Endodermal cell (in vitro differentiated cells): Measurements from ENCODE around the gene ASRGL1. TPM values are rescaled to one million over a fixed set of nuclear protein-coding genes. Genes with fewer than 3 reads are reported as not detected.

Experiments
- DNase-seq: peaks from one replicate; pipeline ENCODE4 v3.0.0-alpha.2; 2017
- H3K27ac ChIP-seq: 2 replicates; pipeline ENCODE4 v1.5.1; 2013; ENCODE audit warnings: mild to moderate bottlenecking, low read depth, low read length, moderate library complexity
- H3K27me3 ChIP-seq: 2 replicates; pipeline ENCODE4 v1.6.1; 2013; ENCODE audit warnings: mild to moderate bottlenecking, low read length, moderate library complexity; ENCODE audit not compliant: insufficient read depth, control insufficient read depth, poor library complexity, severe bottlenecking
- H3K36me3 ChIP-seq: 2 replicates; pipeline ENCODE4 v1.7.0; 2013; ENCODE audit warnings: mild to moderate bottlenecking, low read length, moderate library complexity; ENCODE audit not compliant: control insufficient read depth, insufficient read depth
- H3K4me1 ChIP-seq: one replicate; pipeline ENCODE4 v1.7.0; 2013; ENCODE audit warnings: low read length; ENCODE audit not compliant: control insufficient read depth, insufficient read depth
- H3K4me3 ChIP-seq: 2 replicates; pipeline ENCODE4 v1.5.1; 2013; ENCODE audit warnings: mild to moderate bottlenecking, low read length, moderate library complexity
- H3K9ac ChIP-seq: 2 replicates; pipeline ENCODE4 v1.6.1; 2013; ENCODE audit warnings: mild to moderate bottlenecking, low read length, moderate library complexity; ENCODE audit not compliant: poor library complexity, severe bottlenecking; ENCODE audit errors: extremely low read depth
- H3K9me3 ChIP-seq: 2 replicates; pipeline ENCODE4 v1.6.1; 2013; ENCODE audit warnings: mild to moderate bottlenecking, low read length, moderate library complexity; ENCODE audit not compliant: control insufficient read depth
- H3K27ac Mint-ChIP-seq: 2 replicates; pipeline ENCODE4 v1.8.0; 2020; ENCODE audit warnings: mixed read lengths
- H3K27me3 Mint-ChIP-seq: 2 replicates; pipeline ENCODE4 v1.8.0; 2021; ENCODE audit warnings: mild to moderate bottlenecking, mixed read lengths; ENCODE audit not compliant: insufficient read depth
- H3K36me3 Mint-ChIP-seq: 2 replicates; pipeline ENCODE4 v1.8.0; 2020; ENCODE audit warnings: low read depth, mixed read lengths
- H3K4me1 Mint-ChIP-seq: 2 replicates; pipeline ENCODE4 v1.8.0; 2020; ENCODE audit warnings: mixed read lengths
- H3K4me3 Mint-ChIP-seq: 2 replicates; pipeline ENCODE4 v1.8.0; 2020; ENCODE audit warnings: mild to moderate bottlenecking, moderate library complexity, mixed read lengths
- H3K9me3 Mint-ChIP-seq: 2 replicates; pipeline ENCODE4 v1.8.0; 2020; ENCODE audit warnings: mild to moderate bottlenecking, mixed read lengths
- WGBS, 2 experiments: methylation state at CpG; one replicate each; pipeline versions ENCODE4 v1.1.5 to v1.1.7; 2013; ENCODE audit warnings: missing lambda C conversion rate in 2 of 2, mixed read lengths in 1 of 2; ENCODE audit not compliant: insufficient coverage in 1 of 2, insufficient read length in 1 of 2; 5-methylcytosine and 5-hydroxymethylcytosine counted together
- total RNA-seq, 2 donors: library from RNA; stranded (reverse); fragmentation: NEBNext Ultra II Directional in 1 of 2; extraction: Animal tissue kit (Norgen Biotek cat#: 25700) in 1 of 2; gene quantifications; 2 replicates in 1 of 2; 3 replicates in 1 of 2; pipeline ENCODE4 v1.2.1, GENCODE V29; 2021
- TF ChIP-seq, protein P1 (sequence below): fragments of 200-600 bp; sonication (generic); conservative IDR thresholded peaks from 2 replicates; pipeline ENCODE4 v1.5.0; 2021; ENCODE audit warnings: antibody characterized with exemption, mild to moderate bottlenecking

The ASRGL1 gene
- total RNA-seq, 2 donors from 2014 or later: 39.8 to 61.8 TPM

DNA sequence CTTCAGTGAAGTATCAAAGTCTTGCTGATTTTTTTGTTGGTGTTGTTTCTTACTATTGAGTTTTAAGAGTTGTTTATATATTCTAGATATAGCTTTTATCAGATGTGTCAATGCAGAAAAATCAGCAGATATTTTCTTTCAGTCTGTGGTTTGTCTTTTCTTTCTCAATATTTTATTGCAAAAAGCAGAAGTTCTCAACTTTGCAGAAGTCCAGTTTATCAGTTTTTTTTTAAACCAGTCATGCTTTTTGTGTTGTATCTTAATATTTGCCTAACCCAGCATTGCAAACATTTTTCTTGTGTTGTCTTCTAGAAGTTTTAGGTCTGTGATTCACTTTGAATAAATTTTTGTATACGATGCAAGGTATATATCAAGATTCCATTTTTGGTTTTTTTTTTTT is 7.0 kb downstream of the ASRGL1 start:
- Histone ChIP-seq H3K27ac (no peak overlapping the region), H3K4me1 (peaks cover 3% of the 10 kb centered on the region), H3K4me3 (no peak overlapping the region), H3K9ac (no peak overlapping the region), H3K27me3 (no peaks in the 10 kb centered on the region), H3K9me3 (no peaks in the 10 kb centered on the region), H3K36me3 (peaks cover 42% of the 10 kb centered on the region)
- 88 to 100% methylated on average over 1 of the region's 1 CpG for WGBS, 2 experiments
- DNase-seq: no peak
- Mint-ChIP-seq H3K27me3 (no peaks in the 10 kb centered on the region), H3K36me3 (peaks cover 21% of the 10 kb centered on the region), H3K4me1 (peaks cover 10% of the 10 kb centered on the region), H3K27ac (no peak overlapping the region), H3K4me3 (no peak overlapping the region), H3K9me3 (no peaks in the 10 kb centered on the region)
- TF ChIP-seq, protein P1, sequence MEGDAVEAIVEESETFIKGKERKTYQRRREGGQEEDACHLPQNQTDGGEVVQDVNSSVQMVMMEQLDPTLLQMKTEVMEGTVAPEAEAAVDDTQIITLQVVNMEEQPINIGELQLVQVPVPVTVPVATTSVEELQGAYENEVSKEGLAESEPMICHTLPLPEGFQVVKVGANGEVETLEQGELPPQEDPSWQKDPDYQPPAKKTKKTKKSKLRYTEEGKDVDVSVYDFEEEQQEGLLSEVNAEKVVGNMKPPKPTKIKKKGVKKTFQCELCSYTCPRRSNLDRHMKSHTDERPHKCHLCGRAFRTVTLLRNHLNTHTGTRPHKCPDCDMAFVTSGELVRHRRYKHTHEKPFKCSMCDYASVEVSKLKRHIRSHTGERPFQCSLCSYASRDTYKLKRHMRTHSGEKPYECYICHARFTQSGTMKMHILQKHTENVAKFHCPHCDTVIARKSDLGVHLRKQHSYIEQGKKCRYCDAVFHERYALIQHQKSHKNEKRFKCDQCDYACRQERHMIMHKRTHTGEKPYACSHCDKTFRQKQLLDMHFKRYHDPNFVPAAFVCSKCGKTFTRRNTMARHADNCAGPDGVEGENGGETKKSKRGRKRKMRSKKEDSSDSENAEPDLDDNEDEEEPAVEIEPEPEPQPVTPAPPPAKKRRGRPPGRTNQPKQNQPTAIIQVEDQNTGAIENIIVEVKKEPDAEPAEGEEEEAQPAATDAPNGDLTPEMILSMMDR: no peak

DNA sequence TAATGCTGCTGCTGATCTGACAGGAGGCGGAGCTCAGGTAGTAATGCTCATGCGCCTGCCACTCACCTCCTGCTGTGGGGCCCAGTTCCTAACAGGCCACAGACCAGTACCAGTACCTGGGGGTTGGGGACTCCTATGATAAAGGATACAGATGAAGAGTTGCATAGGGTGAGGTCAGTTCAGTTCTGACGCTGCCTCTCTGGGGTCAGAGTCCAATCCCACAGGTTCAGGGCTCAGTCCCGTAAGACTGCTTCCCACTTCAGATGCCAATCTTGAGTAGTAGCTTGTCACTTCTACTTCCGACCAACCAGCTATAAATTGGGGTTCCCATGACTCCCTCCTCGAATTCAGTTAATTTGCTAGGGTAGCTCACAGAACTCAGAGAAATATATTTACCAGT is 8.6 kb downstream of the ASRGL1 start:
- Histone ChIP-seq H3K4me3 (no peak overlapping the region), H3K27me3 (no peaks in the 10 kb centered on the region), H3K36me3 (peaks cover 36% of the 10 kb centered on the region), H3K9me3 (no peaks in the 10 kb centered on the region), H3K9ac (no peak overlapping the region), H3K27ac (no peak overlapping the region), H3K4me1 (peaks cover under 1% of the 10 kb centered on the region)
- H3K27me3 Mint-ChIP-seq: no peaks in the 10 kb centered on the region
- TF ChIP-seq, protein P1: no peak
- H3K9me3 Mint-ChIP-seq: no peaks in the 10 kb centered on the region
- no peak for DNase-seq
- 91 to 92% methylated on average over 4 to 6 of the region's 6 CpGs for WGBS, 2 experiments
- H3K27ac Mint-ChIP-seq: no peak overlapping the region
- no peak overlapping the region for H3K4me3 Mint-ChIP-seq
- peaks cover 10% of the 10 kb centered on the region for H3K4me1 Mint-ChIP-seq
- peaks cover 22% of the 10 kb centered on the region for H3K36me3 Mint-ChIP-seq

DNA sequence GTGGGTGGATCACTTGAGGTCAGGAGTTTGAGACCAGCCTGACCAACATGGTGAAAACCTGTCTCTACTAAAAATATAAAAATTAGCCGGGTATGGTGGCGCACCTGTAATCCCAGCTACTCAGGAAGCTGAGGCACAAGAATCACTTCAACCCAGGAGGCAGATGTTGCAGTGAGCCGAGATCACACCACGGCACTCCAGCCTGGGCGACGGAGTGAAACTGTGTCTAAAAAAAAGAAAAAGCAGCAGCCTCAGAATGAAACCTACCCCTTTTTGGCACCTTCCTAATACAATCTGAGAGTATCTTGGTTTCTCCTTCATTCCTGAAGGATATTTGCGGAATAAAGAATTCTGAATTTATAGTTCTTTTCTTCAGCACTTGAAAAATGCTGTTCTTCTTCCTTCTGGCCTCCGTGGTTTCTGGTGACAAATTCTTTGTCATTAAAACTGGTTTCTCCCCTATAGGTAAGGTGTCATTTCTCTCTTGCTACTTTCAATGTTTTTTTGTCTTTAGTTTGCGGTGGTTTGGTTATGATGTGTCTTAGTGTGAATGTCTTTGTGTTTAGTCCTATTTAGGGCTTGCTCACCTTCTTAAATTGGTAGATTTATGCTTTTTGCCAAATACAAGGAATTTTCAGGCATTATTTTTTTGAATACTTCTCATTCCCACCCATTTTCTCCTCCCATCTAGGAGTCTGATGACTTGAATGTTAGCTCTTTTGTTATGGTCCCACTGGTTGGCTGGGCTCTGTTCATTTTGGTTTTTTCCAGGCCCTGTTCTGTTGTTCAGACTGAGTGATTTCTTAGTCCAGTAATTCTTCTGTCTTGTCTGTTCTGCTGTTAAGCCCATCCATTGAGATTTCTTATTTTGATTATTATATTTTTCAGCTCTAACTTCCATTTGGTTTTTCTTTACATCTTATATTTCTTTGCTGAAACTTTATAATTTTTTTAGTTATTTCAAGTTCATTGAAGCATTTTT is 15.4 kb downstream of the ASRGL1 start:
- Mint-ChIP-seq H3K27me3 (no peaks in the 10 kb centered on the region), H3K4me1 (peaks cover 20% of the 10 kb centered on the region), H3K9me3 (no peaks in the 10 kb centered on the region)

More for the DNA sequence above, 15.4 kb downstream of the ASRGL1 start:
- 90 to 100% methylated on average over 1 to 9 of the region's 9 CpGs for WGBS, 2 experiments
- no peak overlapping the region for H3K27ac ChIP-seq
- Mint-ChIP-seq H3K36me3 (peaks cover 17% of the 10 kb centered on the region), H3K4me3 (no peak overlapping the region), H3K27ac (no peak overlapping the region)
- peaks cover 37% of the 10 kb centered on the region for H3K36me3 ChIP-seq
- H3K9ac ChIP-seq: no peak overlapping the region
- no peaks in the 10 kb centered on the region for H3K27me3 ChIP-seq
- TF ChIP-seq, protein P1: no peak
- no peaks in the 10 kb centered on the region for H3K9me3 ChIP-seq
- no peaks in the 10 kb centered on the region for H3K4me1 ChIP-seq
- no peak for DNase-seq
- no peak overlapping the region for H3K4me3 ChIP-seq
